Mucosa of descending colon (tissue), 3 donors: Measurements from ENCODE around the gene TANC1. TPM values are rescaled to one million over a fixed set of nuclear protein-coding genes. Genes with fewer than 3 reads are reported as not detected.
"Not testable (repeated sequence)": the region's sequence is repeated elsewhere in the genome, so short reads cannot be mapped to it uniquely, and the experiment has no call there.

Source experiments
- ATAC-seq: fragments of 200-7000 bp; cut with Tn5 transposase; one replicate; pipeline ENCODE4 v1.9.1; 2020; ENCODE audit warnings: mild to moderate bottlenecking, moderate library complexity
- DNase-seq, 3 donors: peaks; one replicate each; pipeline ENCODE4 v3.0.0-alpha.2; 2020
- H3K36me3 ChIP-seq: fragments of 200-600 bp; one replicate; pipeline ENCODE4 v1.8.0; 2021; ENCODE audit warnings: low read depth, mild to moderate bottlenecking
- H3K4me1 ChIP-seq: fragments of 200-600 bp; one replicate; pipeline ENCODE4 v1.8.0; 2021; ENCODE audit warnings: low read depth, mild to moderate bottlenecking
- H3K4me3 ChIP-seq: fragments of 200-600 bp; one replicate; pipeline ENCODE4 v1.8.0; 2021; ENCODE audit warnings: mild to moderate bottlenecking
- H3K9me3 ChIP-seq: fragments of 200-600 bp; one replicate; pipeline ENCODE4 v1.8.0; 2021; ENCODE audit warnings: mild to moderate bottlenecking
- CTCF ChIP-seq: fragments of 200-600 bp; IDR thresholded peaks from one replicate; pipeline ENCODE4 v1.8.0; 2022; ENCODE audit warnings: antibody characterized with exemption, mild to moderate bottlenecking
- intact Hi-C, 2 donors: fragments of 100-400 bp; cut with DNase I in 1 of 2; cut with micrococcal nuclease in 1 of 2; formaldehyde crosslinking; loops; one replicate each; pipeline versions ENCODE4 v1.11.0 to v1.11.1; 2022; cut with DNase I, micrococcal nuclease
- total RNA-seq, 3 donors: library from RNA; stranded (reverse); fragmentation: NEBNext Ultra II Directional in 2 of 3; extraction: Animal tissue kit (Norgen Biotek cat#: 25700) in 2 of 3; gene quantifications; one replicate each; pipeline versions ENCODE4 v1.2.1 to v1.2.4, GENCODE V29; 2021 to 2023
- donor health status: DM: no; HTN: no; CAD: no; lungs with moderate emphysema.
- donor health status: DM: no; HTN: no; CAD: no.
- donor health status: DM: no; HTN: yes; CAD: no.

The TANC1 gene
- total RNA-seq, 3 donors from 2014 or later, result 30.7 to 55.5 (median 41.0) TPM

GRCh38 chr2:159095813-159096212, 127.4 kb downstream of the TANC1 start:
- ATAC-seq (no peak), DNase-seq (no peak)
- no peak for TF ChIP-seq CTCF
- Histone ChIP-seq H3K36me3 (no peaks in the 10 kb centered on the region), H3K4me1 (peaks cover 42% of the 10 kb centered on the region), H3K4me3 (no peak overlapping the region), H3K9me3 (peaks cover 8% of the 10 kb centered on the region)
- intact Hi-C loops, result no loop called here

GRCh38 chr2:159096302-159096855, 127.9 kb downstream of the TANC1 start:
- H3K4me3 ChIP-seq, intact Hi-C loops, H3K9me3 ChIP-seq, DNase-seq, H3K36me3 ChIP-seq, ATAC-seq: not testable (repeated sequence)
- peaks cover 36% of the 10 kb centered on the region for H3K4me1 ChIP-seq

- intact Hi-C loops, result no loop called here
- ATAC-seq, result no peak
- H3K4me1 ChIP-seq, result peaks cover 33% of the 10 kb centered on the region
- DNase-seq, result no peak
- no peaks in the 10 kb centered on the region for H3K36me3 ChIP-seq
- H3K4me3 ChIP-seq, result no peak overlapping the region
- peaks cover 8% of the 10 kb centered on the region for H3K9me3 ChIP-seq
- TF ChIP-seq CTCF, result no peak
Measured at GRCh38 chr2:159096901-159097300, 128.5 kb downstream of the TANC1 start.

- no peaks in the 10 kb centered on the region for H3K36me3 ChIP-seq
- peak; percentile 41 for ATAC-seq
- TF ChIP-seq CTCF, result no peak
- no peak for DNase-seq
- peaks cover 8% of the 10 kb centered on the region for H3K9me3 ChIP-seq
- H3K4me1 ChIP-seq, result peaks cover 19% of the 10 kb centered on the region
- no peak overlapping the region for H3K4me3 ChIP-seq
- intact Hi-C loops, result no loop called here
Measured at GRCh38 chr2:159098361-159098760, 129.9 kb downstream of the TANC1 start.

GRCh38 chr2:159098921-159099411, 130.5 kb downstream of the TANC1 start:
- no peaks in the 10 kb centered on the region for H3K36me3 ChIP-seq
- no peak overlapping the region for H3K4me3 ChIP-seq
- TF ChIP-seq CTCF, result no peak
- ATAC-seq, result no peak
- no peak for DNase-seq
- H3K9me3 ChIP-seq, result peaks cover 8% of the 10 kb centered on the region
- intact Hi-C loops, result no loop called here
- peaks cover 18% of the 10 kb centered on the region for H3K4me1 ChIP-seq

GRCh38 chr2:159101755-159102489, 133.5 kb downstream of the TANC1 start:
- intact Hi-C loops, result no loop called here
- ATAC-seq (peak; percentile 28), DNase-seq (peak in 1 of 3 donors; percentile 35)
- Histone ChIP-seq H3K4me1 (peaks cover 5% of the 10 kb centered on the region), H3K9me3 (no peaks in the 10 kb centered on the region), H3K36me3 (no peaks in the 10 kb centered on the region), H3K4me3 (no peak overlapping the region)
- no peak for TF ChIP-seq CTCF
